HG02943 (cell line): ENCODE data around the gene ABCA5.
"Not testable (repeated sequence)": the region's sequence is repeated elsewhere in the genome, so short reads cannot be mapped to it uniquely, and the experiment has no call there.

Experiments used
- ATAC-seq: cut with Tn5 transposase; IDR thresholded peaks from one replicate; pipeline ENCODE4 v1.9.1; 2021; ENCODE audit warnings: mild to moderate bottlenecking, low read depth, moderate library complexity; ENCODE audit not compliant: unreplicated experiment

ABCA5 gene

GRCh38 chr17:69220098-69220497, 106.8 kb downstream of the ABCA5 start:
- no peak for ATAC-seq

- no peak for ATAC-seq
These were observed 107.9 kb downstream of the ABCA5 start for GRCh38 chr17:69218986-69219385.

DNA sequence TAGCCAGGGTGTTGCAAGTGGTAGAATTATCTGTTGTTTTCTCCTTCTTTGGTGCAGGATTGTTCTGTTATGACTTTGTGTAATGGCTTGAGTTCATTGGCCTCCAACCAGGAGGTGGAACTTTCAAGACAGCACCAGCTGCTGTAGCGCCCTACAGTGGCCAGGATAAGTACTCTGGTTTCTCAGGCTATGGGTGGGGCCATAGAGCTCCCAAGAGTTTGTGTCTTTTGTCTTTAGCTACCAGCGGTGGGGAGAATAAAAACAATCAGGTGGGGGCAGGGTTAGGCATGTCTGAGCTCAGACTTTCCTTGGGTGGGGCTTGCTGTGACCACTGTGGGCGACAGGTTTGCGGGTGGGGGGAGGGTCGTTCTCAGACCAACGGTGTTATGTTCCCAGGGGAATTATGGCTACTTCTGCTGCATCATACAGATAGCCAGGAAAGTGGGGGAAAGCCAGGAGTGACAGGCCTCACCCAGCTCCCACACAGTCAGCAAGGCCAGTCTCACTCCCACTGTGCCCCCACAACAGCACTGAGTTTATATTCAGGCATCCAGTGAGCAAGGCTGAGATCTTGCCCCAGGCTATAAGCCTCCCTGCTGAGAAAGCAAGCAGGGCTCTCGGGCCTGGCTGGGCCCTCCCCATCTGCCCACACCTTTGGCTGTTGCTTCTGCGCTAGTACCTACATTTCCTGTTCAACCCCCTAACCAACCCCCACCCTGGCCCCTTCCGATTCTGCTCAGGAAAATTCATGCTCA, 113.7 kb downstream of the ABCA5 start:
- no peak for ATAC-seq

- no peak for ATAC-seq
These were observed 118.3 kb downstream of the ABCA5 start for GRCh38 chr17:69208640-69209039.

- ATAC-seq: no peak
These were observed 119.8 kb downstream of the ABCA5 start for GRCh38 chr17:69207151-69207550.

GRCh38 chr17:69198238-69198637, 128.7 kb downstream of the ABCA5 start:
- no peak for ATAC-seq

- not testable (repeated sequence) for ATAC-seq
These were observed 130.8 kb downstream of the ABCA5 start for GRCh38 chr17:69196105-69196653.
